Activated CD8-positive, alpha-beta memory T cell treated with anti-CD3 and anti-CD28 coated beads for 24 hours (primary cell): Measurements from ENCODE around the gene NKX2-3.

Experiments used
- DNase-seq: peaks from one replicate; pipeline ENCODE4 v3.0.0-alpha.2; 2020

The NKX2-3 gene

GRCh38 chr10:99539120-99539519, 6.4 kb downstream of the NKX2-3 start:
- no peak for DNase-seq

GRCh38 chr10:99539820-99540219, 7.1 kb downstream of the NKX2-3 start:
- DNase-seq: no peak

- no peak for DNase-seq
Observed at GRCh38 chr10:99540306-99540656, 7.5 kb downstream of the NKX2-3 start.

GRCh38 chr10:99540657-99541531, 8.2 kb downstream of the NKX2-3 start:
- DNase-seq: no peak

GRCh38 chr10:99544322-99544721, 11.6 kb downstream of the NKX2-3 start:
- DNase-seq: no peak

GRCh38 chr10:99548041-99548530, 15.3 kb downstream of the NKX2-3 start:
- DNase-seq: no peak

GRCh38 chr10:99551158-99551557, 18.4 kb downstream of the NKX2-3 start:
- DNase-seq: no peak

- DNase-seq: no peak
Observed at GRCh38 chr10:99551616-99552015, 18.9 kb downstream of the NKX2-3 start.

- no peak for DNase-seq
Observed at GRCh38 chr10:99555371-99555770, 22.6 kb downstream of the NKX2-3 start.

- DNase-seq: no peak
Observed at GRCh38 chr10:99555825-99556523, 23.2 kb downstream of the NKX2-3 start.

GRCh38 chr10:99557044-99557443, 24.3 kb downstream of the NKX2-3 start:
- DNase-seq: no peak

- DNase-seq: no peak
Observed at GRCh38 chr10:99558708-99559107, 26.0 kb downstream of the NKX2-3 start.

GRCh38 chr10:99560277-99561126, 27.8 kb downstream of the NKX2-3 start:
- DNase-seq: peak; percentile 68

- no peak for DNase-seq
Observed at GRCh38 chr10:99562631-99563030, 29.9 kb downstream of the NKX2-3 start.

- DNase-seq: no peak
Observed at GRCh38 chr10:99564361-99564760, 31.6 kb downstream of the NKX2-3 start.

- no peak for DNase-seq
Observed at GRCh38 chr10:99565166-99565565, 32.4 kb downstream of the NKX2-3 start.

- no peak for DNase-seq
Observed at GRCh38 chr10:99569253-99569939, 36.7 kb downstream of the NKX2-3 start.

- DNase-seq: no peak
Observed at GRCh38 chr10:99569961-99570360, 37.2 kb downstream of the NKX2-3 start.

- no peak for DNase-seq
Observed at GRCh38 chr10:99571816-99572215, 39.1 kb downstream of the NKX2-3 start.

- no peak for DNase-seq
Observed at GRCh38 chr10:99573790-99574189, 41.0 kb downstream of the NKX2-3 start.

- DNase-seq: no peak
Observed at GRCh38 chr10:99579971-99580370, 47.2 kb downstream of the NKX2-3 start.

- DNase-seq: no peak
Observed at GRCh38 chr10:99582255-99582770, 49.6 kb downstream of the NKX2-3 start.
